Activated CD8-positive, alpha-beta memory T cell treated with anti-CD3 and anti-CD28 coated beads for 36 hours (primary cell): ENCODE results near the gene SETBP1. TPM values are rescaled to one million over a fixed set of nuclear protein-coding genes. Genes with fewer than 3 reads are reported as not detected.

Source experiments
- CTCF ChIA-PET: fragments of 350-600 bp; sonication (Branson Sonifier 250); formaldehyde crosslinking; loops from one replicate; lab custom pipeline; 2021; ENCODE audit warnings: antibody characterized with exemption; lab: Charles Lee
- POLR2A ChIA-PET: fragments of 350-600 bp; sonication (Branson Sonifier 250); formaldehyde crosslinking; loops from one replicate; lab custom pipeline; 2021; ENCODE audit warnings: antibody characterized with exemption; lab: Charles Lee
- total RNA-seq, 2 experiments: library from RNA; stranded (reverse); gene quantifications; one replicate each; pipeline ENCODE4 v1.2.3, GENCODE V29; 2021

Gene SETBP1
- total RNA-seq, 2 experiments from 2014 or later, result 17.3 to 18.4 TPM

DNA sequence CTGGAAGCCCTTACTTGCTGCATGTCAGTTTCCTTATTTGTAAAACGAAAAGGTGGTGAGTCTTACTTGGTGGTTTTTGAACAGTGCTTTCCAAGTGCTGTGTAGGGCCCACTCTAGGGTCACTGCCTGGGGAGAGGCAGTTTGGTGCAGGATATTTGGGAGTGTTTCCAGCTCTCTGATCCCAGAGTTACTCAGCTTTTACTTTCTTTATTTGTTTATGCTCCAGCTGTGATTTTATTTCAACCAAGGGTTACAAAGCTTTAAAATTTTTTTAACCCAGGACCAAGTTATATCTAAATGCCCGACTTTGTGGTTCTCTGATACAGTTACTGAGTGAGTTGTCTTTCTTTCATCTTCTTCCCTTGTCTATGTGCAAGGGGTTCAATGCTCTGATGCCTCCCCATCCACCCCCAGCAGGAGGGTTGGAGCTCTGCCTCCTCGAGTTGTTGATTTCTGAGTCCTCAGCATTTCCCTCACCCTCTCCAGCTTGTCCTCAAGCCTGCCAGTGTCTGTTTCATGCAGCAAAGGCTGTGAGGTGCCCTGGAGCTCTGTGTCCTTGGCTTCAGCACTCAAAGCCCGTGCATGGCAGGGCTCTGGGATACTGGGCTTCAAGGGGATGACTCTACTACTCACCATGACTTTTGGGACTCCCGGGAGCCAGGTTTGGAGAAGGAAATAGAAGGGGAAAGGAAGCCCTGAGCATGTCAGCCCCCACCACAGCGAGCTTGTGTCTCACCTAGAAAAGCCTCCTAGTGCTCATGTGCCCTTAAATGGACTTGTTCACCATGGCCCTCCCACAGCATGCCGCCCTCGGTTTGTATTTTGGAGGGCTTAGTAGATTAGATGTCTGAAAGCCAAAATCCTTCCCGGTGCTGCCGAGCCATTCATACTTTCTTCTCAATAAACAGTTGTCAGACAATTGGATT lies 236.8 kb downstream of the SETBP1 start:
- POLR2A ChIA-PET, result no interaction called here
- CTCF ChIA-PET, result no interaction called here

GRCh38 chr18:44918142-44918476 lies 237.4 kb downstream of the SETBP1 start:
- CTCF ChIA-PET, result no interaction called here

DNA sequence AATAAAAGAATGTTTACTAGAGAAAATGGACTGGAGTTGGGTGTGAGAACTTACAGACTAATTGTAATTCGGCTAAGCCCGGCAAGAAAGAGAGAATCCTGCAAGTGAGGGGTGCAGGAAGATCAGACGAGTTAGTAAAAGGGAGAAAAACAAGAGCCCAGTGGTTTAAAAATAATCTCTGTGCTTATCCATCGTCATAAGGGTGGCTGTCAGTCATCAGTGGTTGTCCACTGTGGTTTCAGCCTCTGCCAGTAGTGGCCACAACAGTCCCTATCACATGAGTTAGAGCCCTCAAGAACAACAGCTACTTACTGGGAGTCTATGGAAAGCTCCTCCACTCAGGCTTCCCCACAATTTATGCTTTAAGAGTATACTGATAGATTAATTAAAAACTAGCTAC lies 239.8 kb downstream of the SETBP1 start:
- CTCF ChIA-PET, result no interaction called here
- POLR2A ChIA-PET, result no interaction called here

More at GRCh38 chr18:44918142-44918476, 237.4 kb downstream of the SETBP1 start:
- POLR2A ChIA-PET, result no interaction called here

- ChIA-PET POLR2A (no interaction called here), CTCF (no interaction called here)
Observed at GRCh38 chr18:44921974-44922373, 241.3 kb downstream of the SETBP1 start.

GRCh38 chr18:44922968-44923367 lies 242.3 kb downstream of the SETBP1 start:
- CTCF ChIA-PET, result no interaction called here
- POLR2A ChIA-PET, result no interaction called here

- ChIA-PET POLR2A (interaction anchor here (0.6 kb wide), 1 partner anchor 9 kb away, joined by 3 read pairs; no protein-coding TSS in a partner anchor), CTCF (interaction anchor here (0.6 to 0.7 kb wide), 3 partner anchors 11 to 273 kb away, joined by 3 to 4 read pairs (median 3); no protein-coding TSS in a partner anchor)
Observed at GRCh38 chr18:44924785-44925499, 244.3 kb downstream of the SETBP1 start.

DNA sequence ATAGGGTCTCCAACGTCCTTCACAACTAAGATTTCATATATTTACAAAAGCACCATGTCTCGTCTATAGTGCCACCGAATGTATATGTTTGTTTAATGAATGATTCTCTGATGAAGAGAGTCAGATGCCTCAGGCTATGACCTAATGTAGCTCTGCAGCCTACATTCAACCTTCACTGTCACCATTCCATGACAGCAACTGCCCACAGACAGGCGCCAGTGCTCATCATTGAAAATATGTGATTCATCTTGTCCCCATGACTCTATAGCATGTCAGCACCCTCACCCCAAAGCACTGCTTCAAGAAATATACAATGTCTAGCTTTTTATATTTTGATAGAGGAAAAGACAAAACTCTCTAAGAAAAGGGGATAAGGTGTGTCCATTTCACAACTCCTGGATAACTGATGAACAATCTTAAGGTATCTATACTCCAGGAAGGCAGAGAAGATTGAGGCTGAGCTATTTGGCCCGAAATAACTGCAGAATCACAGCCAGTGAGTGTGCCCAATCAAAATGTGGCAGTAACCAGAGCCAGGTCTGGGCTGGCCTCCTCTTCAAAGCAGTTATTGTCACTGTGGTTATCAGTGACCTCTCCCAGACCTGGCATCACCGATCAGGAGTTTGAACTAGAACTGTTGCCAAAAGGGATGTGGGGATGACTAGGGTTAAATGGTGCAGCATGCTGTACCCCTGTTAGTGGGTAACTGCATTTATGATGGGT lies 246.6 kb downstream of the SETBP1 start:
- POLR2A ChIA-PET, result no interaction called here
- CTCF ChIA-PET, result no interaction called here

- POLR2A ChIA-PET, result no interaction called here
- CTCF ChIA-PET, result no interaction called here
Observed at GRCh38 chr18:44934901-44935300, 254.2 kb downstream of the SETBP1 start.

DNA sequence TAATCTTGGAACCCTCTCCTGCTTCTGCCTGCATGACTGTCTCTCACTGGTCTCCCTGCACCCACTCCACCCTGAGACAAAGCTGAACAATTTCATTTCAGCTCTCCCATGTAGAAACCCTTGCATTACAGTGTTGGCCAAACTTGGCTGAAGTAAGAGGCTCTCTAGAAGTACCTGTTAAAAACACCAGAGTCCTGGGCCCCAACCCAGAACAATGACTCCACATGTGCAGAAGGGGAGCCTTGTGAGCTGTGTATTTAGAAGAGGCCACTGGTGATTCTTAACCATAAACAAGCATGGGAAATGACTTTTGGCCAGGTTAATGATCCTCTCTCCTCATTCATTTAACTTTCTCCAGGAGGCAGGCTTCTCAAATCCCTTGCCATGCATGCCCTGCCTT lies 254.8 kb downstream of the SETBP1 start:
- POLR2A ChIA-PET, result no interaction called here
- CTCF ChIA-PET, result no interaction called here

- ChIA-PET POLR2A (no interaction called here), CTCF (no interaction called here)
Observed at GRCh38 chr18:44936485-44936884, 255.8 kb downstream of the SETBP1 start.

DNA sequence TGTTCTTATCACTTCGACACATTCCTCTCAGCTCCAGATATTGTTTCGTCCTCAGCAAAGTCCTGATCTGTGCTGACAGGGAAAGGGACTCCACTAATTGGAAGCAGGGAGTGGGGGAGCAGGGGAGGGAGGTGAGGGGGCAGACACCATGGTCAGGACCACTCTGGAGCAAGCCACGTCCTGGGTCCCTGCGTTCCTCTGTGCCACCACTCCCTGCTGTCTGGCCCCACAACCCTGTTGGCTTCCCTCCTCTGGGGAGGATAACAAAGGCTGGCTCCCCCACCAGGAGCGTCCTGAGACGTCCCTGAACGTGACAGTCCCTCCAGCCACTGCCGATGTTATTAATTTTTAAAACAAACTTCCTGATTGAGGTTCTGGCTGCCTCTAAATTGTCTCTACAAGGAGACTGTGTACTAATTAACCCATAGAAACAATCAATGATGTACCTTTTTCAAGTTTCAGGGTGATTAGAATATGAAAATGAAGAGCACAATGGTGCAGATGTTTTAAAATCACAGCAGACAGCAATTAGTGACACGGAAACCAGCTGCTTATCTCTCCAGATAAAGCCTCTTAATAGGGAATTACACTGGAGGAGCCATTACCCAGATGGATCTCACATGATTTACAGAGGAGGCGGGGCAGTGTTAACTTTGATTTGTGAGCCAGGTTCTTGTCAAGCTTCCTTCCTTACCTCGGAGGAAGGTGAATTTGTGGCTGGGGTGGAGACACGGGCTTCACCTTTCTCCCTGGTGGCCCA lies 257.5 kb downstream of the SETBP1 start:
- ChIA-PET POLR2A (interaction anchor here (0.6 kb wide), 1 partner anchor 70 kb away, joined by 10 read pairs; no protein-coding TSS in a partner anchor), CTCF (no interaction called here)

GRCh38 chr18:44938720-44939665 lies 258.3 kb downstream of the SETBP1 start:
- CTCF ChIA-PET, result no interaction called here

GRCh38 chr18:44941516-44941915 lies 260.8 kb downstream of the SETBP1 start:
- ChIA-PET CTCF (no interaction called here), POLR2A (no interaction called here)

More at GRCh38 chr18:44938720-44939665, 258.3 kb downstream of the SETBP1 start:
- POLR2A ChIA-PET, result no interaction called here

- ChIA-PET CTCF (no interaction called here), POLR2A (no interaction called here)
Observed at GRCh38 chr18:44942073-44942472, 261.4 kb downstream of the SETBP1 start.

DNA sequence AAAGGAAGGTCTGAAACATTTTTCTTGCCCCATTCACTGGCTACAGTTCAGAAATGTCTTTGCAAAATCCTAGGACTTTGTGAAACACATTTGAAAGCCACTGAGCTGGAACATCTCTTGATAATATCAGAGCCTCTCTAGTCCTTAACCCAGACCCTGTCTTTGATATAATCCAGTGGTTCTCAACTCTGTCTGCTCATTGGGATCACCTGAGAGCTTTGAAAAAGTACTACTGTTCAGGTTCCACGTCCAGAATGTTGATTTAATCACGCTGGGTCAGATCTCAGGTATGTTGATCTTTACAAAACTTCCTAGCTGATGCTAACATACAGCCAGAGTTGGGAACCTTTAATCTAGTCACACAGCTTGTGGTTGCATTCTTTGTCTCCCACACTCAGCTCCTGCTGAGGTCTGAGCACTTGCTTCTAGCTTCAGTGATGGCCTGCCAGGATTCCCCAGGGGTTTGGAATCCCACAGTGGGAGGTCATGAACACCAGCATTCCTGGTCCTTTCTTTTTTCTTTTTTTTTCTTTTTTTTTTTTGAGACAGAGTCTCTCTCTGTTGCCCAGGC lies 262.7 kb downstream of the SETBP1 start:
- POLR2A ChIA-PET, result no interaction called here
- CTCF ChIA-PET, result no interaction called here

GRCh38 chr18:44944461-44944860 lies 263.8 kb downstream of the SETBP1 start:
- CTCF ChIA-PET, result no interaction called here
- POLR2A ChIA-PET, result no interaction called here

- ChIA-PET POLR2A (no interaction called here), CTCF (interaction anchor here (1.2 kb wide), 1 partner anchor 267 kb away, joined by 4 read pairs; no protein-coding TSS in a partner anchor)
Observed at GRCh38 chr18:44945888-44946401, 265.3 kb downstream of the SETBP1 start.
